ENCODE results near the gene HUNK. TPM values are rescaled to one million over a fixed set of nuclear protein-coding genes. Genes with fewer than 3 reads are reported as not detected.
"Not testable (repeated sequence)": the region's sequence is repeated elsewhere in the genome, so short reads cannot be mapped to it uniquely, and the experiment has no call there.

Gene HUNK
- total RNA-seq, 1 experiment from 2014 or later: 17.7 TPM

- Histone ChIP-seq H3K9me3 (replicated peaks) (no peaks in the 10 kb centered on the region), H3K27ac (no peak overlapping the region), H3K4me1 (replicated peaks) (no peaks in the 10 kb centered on the region), H3K27me3 (replicated peaks) (0 out of 2 replicates have a peak, but pooled peaks cover 3% of the 10 kb centered on the region), H3K4me3 (no peak overlapping the region), H3K36me3 (no peaks in the 10 kb centered on the region)
- peak in 1 of 2 experiments; percentile 8 for DNase-seq (ENCODE audit: low read depth in 1 of 2, low spot score in 2 of 2)
Observed at GRCh38 chr21:31855180-31855579, 17.6 kb upstream of the HUNK start.

GRCh38 chr21:31857096-31857495, 15.7 kb upstream of the HUNK start:
- Histone ChIP-seq H3K4me1 (replicated peaks) (no peaks in the 10 kb centered on the region), H3K9me3 (replicated peaks) (no peaks in the 10 kb centered on the region), H3K4me3 (no peak overlapping the region), H3K36me3 (no peaks in the 10 kb centered on the region), H3K27me3 (replicated peaks) (0 out of 2 replicates have a peak, but pooled peaks cover 3% of the 10 kb centered on the region), H3K27ac (no peak overlapping the region)
- DNase-seq (ENCODE audit: low read depth in 1 of 2, low spot score in 2 of 2): no peak

- H3K4me1 ChIP-seq (replicated peaks); DNase-seq (ENCODE audit: low read depth in 1 of 2, low spot score in 2 of 2); H3K4me3 ChIP-seq; H3K27me3 ChIP-seq (replicated peaks); H3K36me3 ChIP-seq; H3K9me3 ChIP-seq (replicated peaks); H3K27ac ChIP-seq: not testable (repeated sequence)
Observed at GRCh38 chr21:31857631-31858030, 15.2 kb upstream of the HUNK start.

DNA sequence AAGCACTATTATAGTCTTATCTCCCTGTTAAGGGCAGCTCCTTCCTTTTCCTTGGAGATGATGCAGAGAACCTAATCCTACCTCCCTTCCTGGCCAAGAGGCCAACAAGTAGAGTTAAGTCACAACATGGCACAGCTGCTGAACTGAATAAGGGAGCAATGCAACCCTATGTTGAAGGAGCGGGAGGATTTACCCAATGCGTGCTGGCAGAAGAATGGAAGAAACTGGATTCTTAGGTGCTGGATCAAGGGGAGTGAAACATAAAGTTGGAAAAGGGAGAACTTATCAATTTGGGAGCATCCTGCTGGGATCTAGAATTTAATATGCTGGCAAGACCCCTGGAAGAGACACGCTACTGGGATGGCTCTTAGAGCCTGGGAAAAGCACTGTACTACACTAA, 12.0 kb upstream of the HUNK start:
- no peaks in the 10 kb centered on the region for H3K36me3 ChIP-seq
- peak in 1 of 2 experiments; percentile 4 for DNase-seq (ENCODE audit: low read depth in 1 of 2, low spot score in 2 of 2)
- no peak overlapping the region for H3K4me3 ChIP-seq
- 0 out of 2 replicates have a peak, but pooled peaks cover 2% of the 10 kb centered on the region for H3K27me3 ChIP-seq (replicated peaks)
- no peaks in the 10 kb centered on the region for H3K4me1 ChIP-seq (replicated peaks)
- H3K9me3 ChIP-seq (replicated peaks): no peaks in the 10 kb centered on the region
- no peak overlapping the region for H3K27ac ChIP-seq

- no peaks in the 10 kb centered on the region for H3K27me3 ChIP-seq (replicated peaks)
- DNase-seq (ENCODE audit: low read depth in 1 of 2, low spot score in 2 of 2): no peak
- H3K27ac ChIP-seq: no peak overlapping the region
- H3K9me3 ChIP-seq (replicated peaks): no peaks in the 10 kb centered on the region
- no peaks in the 10 kb centered on the region for H3K36me3 ChIP-seq
- H3K4me1 ChIP-seq (replicated peaks): no peaks in the 10 kb centered on the region
- H3K4me3 ChIP-seq: no peak overlapping the region
Observed at GRCh38 chr21:31862078-31862477, 10.7 kb upstream of the HUNK start.

DNA sequence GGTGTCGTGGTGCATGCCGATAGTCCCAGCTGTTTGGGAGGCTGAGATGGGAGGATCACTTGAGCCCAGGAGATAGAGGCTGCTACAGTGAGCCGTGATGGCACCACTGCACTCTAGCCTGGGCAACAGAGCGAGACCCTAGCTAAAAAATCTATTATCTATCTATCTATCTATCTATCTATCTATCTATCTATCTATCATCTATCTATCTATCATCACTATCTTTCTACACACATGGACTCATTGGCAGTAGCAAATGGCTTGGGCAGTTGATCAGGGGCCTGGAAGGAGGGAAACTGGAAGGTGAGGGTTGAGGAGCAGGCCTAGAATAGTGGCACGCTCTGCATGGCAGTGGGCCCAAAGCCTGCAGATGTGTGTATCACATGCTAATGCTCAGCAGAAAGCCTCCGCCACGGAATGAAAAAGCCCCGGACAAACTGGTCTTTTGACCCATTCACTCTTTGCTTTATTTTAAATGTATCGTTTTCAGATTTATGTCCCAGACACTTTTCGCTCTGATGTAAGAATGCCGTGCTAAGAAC, 7.3 kb upstream of the HUNK start:
- no peak for DNase-seq (ENCODE audit: low read depth in 1 of 2, low spot score in 2 of 2)
- Histone ChIP-seq H3K4me3 (no peak overlapping the region), H3K27ac (no peak overlapping the region), H3K27me3 (replicated peaks) (no peaks in the 10 kb centered on the region), H3K4me1 (replicated peaks) (no peaks in the 10 kb centered on the region), H3K9me3 (replicated peaks) (no peaks in the 10 kb centered on the region), H3K36me3 (no peaks in the 10 kb centered on the region)

GRCh38 chr21:31866077-31866511, 6.7 kb upstream of the HUNK start:
- Histone ChIP-seq H3K36me3 (no peaks in the 10 kb centered on the region), H3K27ac (no peak overlapping the region), H3K4me3 (no peak overlapping the region), H3K9me3 (replicated peaks) (no peaks in the 10 kb centered on the region), H3K4me1 (replicated peaks) (no peaks in the 10 kb centered on the region), H3K27me3 (replicated peaks) (no peaks in the 10 kb centered on the region)
- peak; percentile 79 to 87 for DNase-seq (ENCODE audit: low read depth in 1 of 2, low spot score in 2 of 2)

DNA sequence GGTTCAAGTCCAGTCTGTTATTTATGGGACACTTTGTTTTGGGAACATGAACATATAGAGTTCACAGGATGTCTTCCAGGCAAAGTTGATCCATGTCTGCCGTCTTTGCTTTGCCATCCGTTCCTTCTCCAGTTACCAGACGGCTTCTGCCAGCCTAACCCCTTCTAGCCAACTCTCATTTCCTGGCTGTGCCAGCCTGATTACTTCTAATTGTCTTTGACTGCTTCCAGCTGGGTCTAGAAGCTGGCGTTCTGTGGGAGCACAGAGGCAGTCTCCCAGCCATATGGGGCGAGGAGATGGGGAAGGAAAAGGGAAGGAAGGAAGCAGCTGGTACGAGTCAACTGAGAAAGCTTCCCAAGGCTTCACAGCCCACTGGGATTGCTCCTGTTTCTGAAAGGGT, 3.1 kb upstream of the HUNK start:
- no peak overlapping the region for H3K27ac ChIP-seq
- DNase-seq (ENCODE audit: low read depth in 1 of 2, low spot score in 2 of 2): no peak
- H3K9me3 ChIP-seq (replicated peaks): peaks cover 3% of the 10 kb centered on the region; the same call in 1 of the 2 replicates

DNA sequence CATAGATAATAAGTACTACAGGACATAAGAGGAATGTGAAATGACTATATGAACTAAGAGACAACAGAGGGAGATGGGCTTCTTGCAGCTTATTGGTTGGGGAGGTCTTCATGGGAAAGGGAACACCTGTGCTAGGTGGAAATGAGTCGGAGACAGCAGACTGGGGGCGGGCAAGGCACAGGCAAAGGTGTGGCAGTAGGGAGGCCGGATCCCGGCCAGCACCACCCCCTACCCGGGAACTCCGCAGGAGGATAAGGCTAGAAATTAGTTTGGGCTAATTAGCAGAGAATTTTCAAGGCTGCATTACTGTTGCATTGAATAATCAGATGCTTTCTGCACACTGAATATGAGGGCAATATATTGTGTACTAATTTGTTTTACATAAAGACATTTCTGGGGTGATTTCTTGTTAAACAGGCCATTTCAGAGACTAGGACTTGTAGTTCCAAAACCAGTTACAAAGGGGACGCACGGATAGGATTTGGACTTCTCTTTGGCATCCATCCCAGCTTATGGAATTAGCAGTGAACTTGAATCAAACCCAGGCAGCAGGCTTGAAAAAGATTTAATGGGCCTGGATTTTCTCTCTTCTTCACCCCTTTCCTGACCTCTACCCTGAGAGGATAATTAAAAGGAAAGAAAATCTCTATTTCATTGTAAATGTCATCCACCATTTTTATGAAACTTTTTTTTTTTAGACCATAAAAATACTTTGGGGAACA, 2.2 kb upstream of the HUNK start:
- Histone ChIP-seq H3K27ac (no peak overlapping the region), H3K27me3 (replicated peaks) (no peaks in the 10 kb centered on the region), H3K4me1 (replicated peaks) (peaks cover 25% of the 10 kb centered on the region), H3K9me3 (replicated peaks) (peaks cover 3% of the 10 kb centered on the region; the same call in 1 of the 2 replicates), H3K36me3 (peaks cover 21% of the 10 kb centered on the region), H3K4me3 (no peak overlapping the region)
- DNase-seq (ENCODE audit: low read depth in 1 of 2, low spot score in 2 of 2): no peak

More for the DNA sequence above, 3.1 kb upstream of the HUNK start:
- Histone ChIP-seq H3K27me3 (replicated peaks) (no peaks in the 10 kb centered on the region), H3K36me3 (peaks cover 12% of the 10 kb centered on the region), H3K4me3 (no peak overlapping the region), H3K4me1 (replicated peaks) (peaks cover 16% of the 10 kb centered on the region)

DNA sequence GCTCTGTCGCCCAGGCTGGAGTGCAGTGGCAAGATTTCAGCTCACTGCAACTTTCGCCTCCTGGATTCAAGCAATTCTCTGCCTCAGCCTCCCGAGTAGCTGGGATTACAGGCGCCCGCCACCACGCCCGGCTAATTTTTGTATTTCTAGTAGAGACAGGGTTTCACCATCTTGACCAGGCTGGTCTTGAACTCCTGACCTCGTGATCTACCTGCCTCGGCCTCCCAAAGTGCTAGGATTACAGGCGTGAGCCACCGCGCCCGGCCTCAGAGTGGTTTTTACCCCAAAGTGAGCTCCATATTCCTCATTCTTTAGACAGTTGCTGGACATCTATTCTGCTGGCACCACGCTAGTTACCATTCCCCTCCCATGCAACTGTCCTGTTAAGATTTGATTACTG, 1.4 kb upstream of the HUNK start:
- peaks cover 28% of the 10 kb centered on the region for H3K36me3 ChIP-seq
- H3K4me3 ChIP-seq; DNase-seq (ENCODE audit: low read depth in 1 of 2, low spot score in 2 of 2); H3K9me3 ChIP-seq (replicated peaks); H3K27ac ChIP-seq; H3K27me3 ChIP-seq (replicated peaks): not testable (repeated sequence)
- H3K4me1 ChIP-seq (replicated peaks): peaks cover 25% of the 10 kb centered on the region

DNA sequence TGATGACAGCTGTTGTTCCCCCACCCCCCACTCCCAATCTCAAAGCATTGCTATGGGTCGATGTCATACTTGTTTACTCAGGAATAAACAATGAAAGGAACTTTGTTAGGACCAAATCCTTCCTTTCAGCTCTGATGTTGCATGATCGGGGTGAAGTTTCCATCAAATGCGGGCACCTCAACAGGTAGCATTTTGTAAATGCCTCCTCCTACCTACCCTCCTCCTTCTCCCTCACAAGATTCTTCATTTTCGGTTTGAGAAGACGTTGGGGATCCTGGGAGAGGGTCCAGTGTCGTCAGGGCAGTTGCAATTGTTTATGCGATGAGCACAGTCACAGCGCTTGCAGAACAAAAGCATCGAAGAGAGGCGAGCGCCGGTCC, 758 bp upstream of the HUNK start:
- H3K9me3 ChIP-seq (replicated peaks): peaks cover 3% of the 10 kb centered on the region; the same call in 1 of the 2 replicates
- no peaks in the 10 kb centered on the region for H3K27me3 ChIP-seq (replicated peaks)
- H3K4me3 ChIP-seq: peak overlapping the region; percentile 94
- peak overlapping the region; percentile 16; the same call in 1 of the 2 replicates for H3K27ac ChIP-seq
- peaks cover 25% of the 10 kb centered on the region for H3K4me1 ChIP-seq (replicated peaks)
- no peak for DNase-seq (ENCODE audit: low read depth in 1 of 2, low spot score in 2 of 2)
- peaks cover 32% of the 10 kb centered on the region for H3K36me3 ChIP-seq

DNA sequence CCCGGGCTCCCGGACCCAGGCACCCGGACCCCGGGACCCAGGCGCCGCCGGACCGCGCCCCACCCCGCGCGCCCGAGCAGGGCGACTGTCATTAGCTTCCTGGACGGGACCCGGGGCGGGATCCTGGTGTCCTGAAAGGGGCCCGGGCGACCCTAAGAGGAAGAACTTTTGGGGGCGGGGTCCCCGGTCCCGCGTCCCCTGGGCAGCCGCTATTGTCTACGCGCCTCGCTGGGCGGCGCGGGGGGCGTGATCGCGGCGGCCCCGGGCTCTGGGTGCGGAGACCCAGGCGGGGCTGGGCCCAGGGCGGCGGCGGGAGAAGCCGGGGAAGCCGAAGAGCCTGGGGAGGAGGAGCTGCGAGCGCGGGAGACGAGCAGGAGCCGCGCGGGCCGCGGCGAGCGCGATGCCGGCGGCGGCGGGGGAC, 465 bp downstream of the HUNK start:
- Histone ChIP-seq H3K4me3 (peak overlapping the region; percentile 94), H3K27ac (peak overlapping the region; percentile 77), H3K4me1 (replicated peaks) (peaks cover 25% of the 10 kb centered on the region), H3K36me3 (peaks cover 37% of the 10 kb centered on the region), H3K27me3 (replicated peaks) (no peaks in the 10 kb centered on the region), H3K9me3 (replicated peaks) (peaks cover 3% of the 10 kb centered on the region; the same call in 1 of the 2 replicates)
- peak in 1 of 2 experiments; percentile 53 for DNase-seq (ENCODE audit: low read depth in 1 of 2, low spot score in 2 of 2)

- peak overlapping the region; percentile 94 for H3K4me3 ChIP-seq
- peaks cover 3% of the 10 kb centered on the region; the same call in 1 of the 2 replicates for H3K9me3 ChIP-seq (replicated peaks)
- peaks cover 25% of the 10 kb centered on the region for H3K4me1 ChIP-seq (replicated peaks)
- peak; percentile 76 to 82 for DNase-seq (ENCODE audit: low read depth in 1 of 2, low spot score in 2 of 2)
- H3K27ac ChIP-seq: peak overlapping the region; percentile 77
- peaks cover 37% of the 10 kb centered on the region for H3K36me3 ChIP-seq
- H3K27me3 ChIP-seq (replicated peaks): no peaks in the 10 kb centered on the region
Observed at GRCh38 chr21:31873696-31874599, 1.1 kb downstream of the HUNK start.

Measured in SJSA1 (cell line).